Astrocyte of the spinal cord (primary cell): Measurements from ENCODE around the gene IQCH.

Experiments
- DNase-seq: peaks from one replicate; pipeline ENCODE4 v3.0.0; 2011; ENCODE audit warnings: low read depth, low spot score
- H3K4me3 ChIP-seq: 2 replicates; pipeline ENCODE4 v1.5.1; 2011; ENCODE audit warnings: low read depth, mild to moderate bottlenecking, low read length, moderate library complexity
- in situ Hi-C: cut with HindIII; loops from 2 replicates; pipeline ENCODE4 v1.10.0; 2017; ENCODE audit warnings: low sequenced_read_pairs
- TF ChIP-seq, protein P1 (sequence below): IDR thresholded peaks from 2 replicates; pipeline ENCODE4 v1.5.1; 2012; ENCODE audit warnings: low read depth, mild to moderate bottlenecking, low read length, inconsistent platforms

IQCH gene

DNA sequence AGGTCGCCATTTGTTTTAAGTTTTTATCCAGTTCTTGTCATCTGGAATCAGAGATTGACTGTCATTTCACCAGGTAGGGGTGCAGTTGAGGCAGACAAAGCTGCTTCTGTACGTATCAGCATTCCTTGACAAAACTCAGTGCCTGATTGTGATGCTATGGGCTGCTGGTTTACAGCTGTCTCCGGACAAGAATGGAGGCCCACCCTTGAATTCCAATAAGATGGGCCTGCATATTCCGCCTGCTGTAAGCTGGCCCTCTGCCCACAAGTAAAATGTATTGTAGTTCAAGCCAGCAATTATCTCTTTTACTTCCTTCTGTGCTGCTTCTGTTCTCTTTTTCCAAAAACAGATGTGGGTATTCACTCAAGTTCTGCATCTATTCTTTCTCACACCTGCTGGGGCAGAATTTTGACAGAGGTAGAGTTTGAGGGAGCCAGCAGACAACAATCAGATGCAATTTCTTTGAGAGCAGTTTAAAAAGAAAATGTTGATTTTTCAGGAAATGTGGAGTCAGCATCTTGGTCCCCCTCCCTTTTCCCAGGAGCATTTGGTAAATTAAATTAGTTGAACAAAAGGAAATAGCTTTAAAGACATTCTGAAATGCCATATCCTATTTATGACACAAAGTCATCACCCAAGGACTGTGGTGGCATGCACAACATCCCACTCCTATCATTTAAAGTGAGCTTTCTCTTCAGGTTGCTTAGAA, 53.5 kb downstream of the IQCH start:
- in situ Hi-C loops, result no loop called here
- no peak overlapping the region for H3K4me3 ChIP-seq
- no peak for DNase-seq
- TF ChIP-seq, protein P1, sequence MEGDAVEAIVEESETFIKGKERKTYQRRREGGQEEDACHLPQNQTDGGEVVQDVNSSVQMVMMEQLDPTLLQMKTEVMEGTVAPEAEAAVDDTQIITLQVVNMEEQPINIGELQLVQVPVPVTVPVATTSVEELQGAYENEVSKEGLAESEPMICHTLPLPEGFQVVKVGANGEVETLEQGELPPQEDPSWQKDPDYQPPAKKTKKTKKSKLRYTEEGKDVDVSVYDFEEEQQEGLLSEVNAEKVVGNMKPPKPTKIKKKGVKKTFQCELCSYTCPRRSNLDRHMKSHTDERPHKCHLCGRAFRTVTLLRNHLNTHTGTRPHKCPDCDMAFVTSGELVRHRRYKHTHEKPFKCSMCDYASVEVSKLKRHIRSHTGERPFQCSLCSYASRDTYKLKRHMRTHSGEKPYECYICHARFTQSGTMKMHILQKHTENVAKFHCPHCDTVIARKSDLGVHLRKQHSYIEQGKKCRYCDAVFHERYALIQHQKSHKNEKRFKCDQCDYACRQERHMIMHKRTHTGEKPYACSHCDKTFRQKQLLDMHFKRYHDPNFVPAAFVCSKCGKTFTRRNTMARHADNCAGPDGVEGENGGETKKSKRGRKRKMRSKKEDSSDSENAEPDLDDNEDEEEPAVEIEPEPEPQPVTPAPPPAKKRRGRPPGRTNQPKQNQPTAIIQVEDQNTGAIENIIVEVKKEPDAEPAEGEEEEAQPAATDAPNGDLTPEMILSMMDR, result no peak

DNA sequence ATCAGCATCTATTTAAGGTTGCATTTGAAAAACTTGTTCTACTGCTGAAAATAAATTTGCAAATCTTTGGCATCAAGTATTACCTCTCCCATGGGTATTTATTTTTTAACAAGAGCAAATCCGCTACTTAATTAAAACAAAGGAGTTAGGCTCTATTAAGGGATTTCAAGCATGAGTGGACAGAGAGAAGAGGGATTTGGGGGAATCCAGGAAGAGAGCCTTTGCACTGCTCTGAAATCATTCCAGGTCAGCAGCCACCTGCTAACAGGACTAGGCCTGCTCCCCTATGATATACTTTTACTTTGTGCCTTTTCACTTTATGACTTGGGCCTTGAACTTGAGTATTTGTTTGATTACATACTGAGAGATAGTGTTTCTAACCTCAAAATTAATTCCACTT, 57.1 kb downstream of the IQCH start:
- in situ Hi-C loops, result no loop called here
- H3K4me3 ChIP-seq, result no peak overlapping the region
- TF ChIP-seq, protein P1, result no peak
- no peak for DNase-seq

DNA sequence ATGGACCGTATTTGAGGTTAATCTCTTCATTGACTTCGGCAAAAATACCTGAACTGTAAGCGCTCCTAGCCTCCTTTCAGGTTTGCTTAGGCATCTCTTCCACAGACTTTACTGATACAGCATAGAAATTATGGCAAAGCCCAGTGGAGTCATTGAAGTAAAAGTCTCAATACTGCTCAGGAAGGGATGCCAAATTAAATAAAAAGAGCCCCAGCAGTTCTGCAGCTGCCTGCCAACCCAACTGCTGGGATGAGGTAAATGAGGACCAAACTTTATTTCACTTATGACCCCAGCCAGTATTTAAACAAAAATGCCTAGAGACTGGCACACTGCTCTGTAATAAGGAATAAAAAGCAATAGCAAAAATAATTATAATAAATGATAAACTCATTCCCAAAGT, 65.4 kb downstream of the IQCH start:
- TF ChIP-seq, protein P1, result no peak
- no peak for DNase-seq
- in situ Hi-C loops, result no loop called here
- H3K4me3 ChIP-seq, result no peak overlapping the region

DNA sequence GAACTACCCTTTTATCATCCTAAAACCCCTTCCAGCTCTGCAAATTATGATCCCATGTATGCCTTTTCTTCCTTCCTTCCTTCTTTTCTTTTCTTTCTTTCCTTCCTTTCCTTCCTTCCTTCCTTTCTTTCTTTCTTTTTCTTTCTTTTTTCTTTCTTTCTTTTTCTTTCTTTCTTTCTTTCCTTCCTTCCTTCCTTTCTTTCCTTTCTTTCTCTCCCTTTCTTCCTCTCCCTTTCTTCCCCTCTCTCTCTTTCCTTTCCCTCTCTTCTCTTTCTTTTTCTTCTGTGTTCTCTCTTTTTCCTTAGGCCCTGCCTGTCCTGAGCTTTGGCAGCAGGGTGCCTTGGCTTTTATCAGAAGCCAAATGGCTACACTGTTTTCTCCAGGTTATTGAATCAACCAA, 66.8 kb downstream of the IQCH start:
- in situ Hi-C loops, result no loop called here
- H3K4me3 ChIP-seq, result no peak overlapping the region
- DNase-seq, result no peak
- TF ChIP-seq, protein P1, result no peak

DNA sequence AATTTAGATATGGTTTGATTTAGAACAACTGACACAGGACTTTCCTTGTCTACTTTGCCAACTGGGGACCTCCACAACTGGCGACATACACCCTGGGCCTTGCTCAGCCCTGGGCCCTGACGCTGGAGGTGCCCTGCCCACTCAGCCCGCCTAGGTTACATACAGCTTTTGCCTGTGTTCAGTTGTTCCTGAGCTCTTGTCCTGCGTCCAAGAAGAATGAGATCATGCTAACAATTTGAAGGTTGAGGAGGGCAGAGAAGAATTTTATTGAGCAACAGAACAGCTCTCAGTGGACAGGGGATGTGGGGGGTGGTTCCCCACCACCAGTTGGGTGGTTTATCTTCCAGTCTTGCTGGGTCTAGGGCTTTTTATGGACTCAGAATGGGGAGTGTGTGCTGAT, 67.9 kb downstream of the IQCH start:
- in situ Hi-C loops, result no loop called here
- peak; percentile 9 for DNase-seq

DNA sequence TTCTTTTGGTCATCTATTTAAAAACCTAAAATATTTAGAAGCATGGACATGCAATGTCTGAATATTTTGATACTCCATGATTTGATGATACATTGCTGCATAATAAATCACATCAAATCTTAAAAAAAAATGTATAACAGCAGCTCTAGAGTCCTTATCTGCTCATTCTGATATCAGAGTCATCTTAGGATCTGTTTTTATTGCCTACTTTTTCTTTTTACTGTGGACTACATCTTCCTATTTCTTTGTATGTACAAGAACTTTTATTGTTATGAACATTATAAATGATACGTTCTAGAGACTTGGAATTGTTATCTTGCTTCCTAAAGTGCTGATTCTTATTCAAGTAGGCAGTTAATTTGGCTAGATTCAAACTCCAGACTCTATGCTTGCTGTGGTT, 72.7 kb downstream of the IQCH start:
- in situ Hi-C loops, result no loop called here
- TF ChIP-seq, protein P1, result no peak
- no peak for DNase-seq
- no peak overlapping the region for H3K4me3 ChIP-seq

More for the DNA sequence above, 67.9 kb downstream of the IQCH start:
- H3K4me3 ChIP-seq, result no peak overlapping the region
- TF ChIP-seq, protein P1, result no peak
